Measurements from ENCODE around the gene SPATA24.

GRCh38 chr5:139438707-139439012 lies 34.8 kb upstream of the SPATA24 start:
- TF ChIP-seq POLR2A (IDR thresholded peaks at IDR 0.05; ENCODE audit: low read length) (no peak), GATA1 (IDR thresholded peaks at IDR 0.05; ENCODE audit: low read depth, low read length) (no peak)

Data from erythroblast (primary cell).